ENCODE measurements around the gene RIPK4. TPM values are rescaled to one million over a fixed set of nuclear protein-coding genes. Genes with fewer than 3 reads are reported as not detected.

RIPK4 gene
- total RNA-seq, 1 donor from 2014 or later = 13.7 TPM

DNA sequence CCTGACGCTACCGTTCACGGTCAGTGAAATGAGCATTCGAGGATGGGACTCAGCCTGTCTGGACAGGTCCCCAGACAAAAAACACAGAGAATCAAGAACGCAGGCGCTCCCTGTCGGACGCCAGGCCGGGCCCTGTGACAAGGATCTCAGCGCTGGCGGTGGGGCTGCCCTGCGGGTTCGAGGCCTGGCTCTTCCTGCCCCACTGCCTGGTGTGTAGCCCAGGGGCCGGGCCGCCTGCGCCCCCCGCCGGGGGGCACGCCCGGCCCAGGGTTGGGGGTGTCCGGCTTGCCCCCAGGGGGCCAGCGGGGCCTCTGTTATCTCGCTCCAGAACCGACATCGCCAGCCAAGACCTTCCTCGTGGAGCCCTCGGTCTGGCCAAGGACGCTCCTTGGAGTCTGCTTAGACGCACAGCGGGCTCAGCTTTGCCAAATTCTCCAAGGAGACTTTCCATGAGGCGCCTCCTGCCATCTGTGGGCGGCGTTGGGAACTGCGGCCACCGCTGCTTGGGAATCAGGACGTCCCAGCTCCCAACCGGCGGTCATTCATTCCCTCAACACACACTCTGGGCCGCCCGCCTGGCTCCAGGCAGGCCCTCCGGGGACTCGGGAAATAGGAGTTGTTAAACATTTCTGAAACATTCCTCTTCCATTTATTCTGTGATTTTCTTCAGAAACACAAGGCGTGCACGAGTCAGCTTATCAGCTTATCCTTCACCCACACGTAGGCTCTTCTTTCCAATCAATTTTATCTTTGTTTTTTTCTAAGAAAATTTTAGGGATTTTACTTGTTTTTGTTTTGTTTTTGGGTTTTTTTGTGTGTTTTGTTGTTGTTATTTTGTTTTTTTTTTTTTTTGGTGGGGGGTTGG is 11.3 kb upstream of the RIPK4 start:
- H3K4me1 Mint-ChIP-seq (ENCODE audit: unreplicated experiment) = peaks cover 24% of the 10 kb centered on the region
- peak; percentile 89 for DNase-seq (ENCODE audit: extremely low spot score, unreplicated experiment)
- H3K9me3 Mint-ChIP-seq = peaks cover under 1% of the 10 kb centered on the region
- H3K36me3 Mint-ChIP-seq = no peaks in the 10 kb centered on the region
- H3K27ac Mint-ChIP-seq = peak overlapping the region; percentile 69
- TF ChIP-seq, protein P1, sequence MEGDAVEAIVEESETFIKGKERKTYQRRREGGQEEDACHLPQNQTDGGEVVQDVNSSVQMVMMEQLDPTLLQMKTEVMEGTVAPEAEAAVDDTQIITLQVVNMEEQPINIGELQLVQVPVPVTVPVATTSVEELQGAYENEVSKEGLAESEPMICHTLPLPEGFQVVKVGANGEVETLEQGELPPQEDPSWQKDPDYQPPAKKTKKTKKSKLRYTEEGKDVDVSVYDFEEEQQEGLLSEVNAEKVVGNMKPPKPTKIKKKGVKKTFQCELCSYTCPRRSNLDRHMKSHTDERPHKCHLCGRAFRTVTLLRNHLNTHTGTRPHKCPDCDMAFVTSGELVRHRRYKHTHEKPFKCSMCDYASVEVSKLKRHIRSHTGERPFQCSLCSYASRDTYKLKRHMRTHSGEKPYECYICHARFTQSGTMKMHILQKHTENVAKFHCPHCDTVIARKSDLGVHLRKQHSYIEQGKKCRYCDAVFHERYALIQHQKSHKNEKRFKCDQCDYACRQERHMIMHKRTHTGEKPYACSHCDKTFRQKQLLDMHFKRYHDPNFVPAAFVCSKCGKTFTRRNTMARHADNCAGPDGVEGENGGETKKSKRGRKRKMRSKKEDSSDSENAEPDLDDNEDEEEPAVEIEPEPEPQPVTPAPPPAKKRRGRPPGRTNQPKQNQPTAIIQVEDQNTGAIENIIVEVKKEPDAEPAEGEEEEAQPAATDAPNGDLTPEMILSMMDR (conservative IDR thresholded peaks at IDR 0.05) = peak; percentile 94
- peaks cover 22% of the 10 kb centered on the region for H3K27me3 Mint-ChIP-seq
- H3K4me3 Mint-ChIP-seq = peak overlapping the region; percentile 71

DNA sequence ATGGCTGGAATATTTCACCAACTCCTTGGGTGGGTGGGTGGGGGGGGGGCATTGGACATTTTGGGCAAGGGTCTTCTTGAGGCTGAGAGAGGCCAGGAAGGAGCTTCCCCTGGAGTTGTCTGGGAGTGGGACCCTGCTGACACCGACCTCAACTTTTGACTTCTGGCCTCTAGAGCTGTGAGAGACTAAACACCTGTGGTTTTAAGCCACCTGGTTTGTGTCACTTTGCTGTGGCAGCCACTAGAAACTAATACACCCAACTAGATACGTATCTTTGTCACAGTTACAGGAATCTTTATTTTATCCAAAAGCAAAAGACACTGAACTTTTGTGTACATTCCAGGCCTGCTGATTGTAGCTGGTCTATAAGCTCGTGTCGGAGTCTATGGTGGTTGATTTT is 9.9 kb upstream of the RIPK4 start:
- Mint-ChIP-seq H3K4me1 (ENCODE audit: unreplicated experiment) (peaks cover 29% of the 10 kb centered on the region), H3K36me3 (no peaks in the 10 kb centered on the region), H3K9me3 (no peaks in the 10 kb centered on the region), H3K27me3 (peaks cover 35% of the 10 kb centered on the region), H3K4me3 (no peak overlapping the region), H3K27ac (no peak overlapping the region)
- TF ChIP-seq, protein P1 (conservative IDR thresholded peaks at IDR 0.05) = no peak
- no peak for DNase-seq (ENCODE audit: extremely low spot score, unreplicated experiment)

DNA sequence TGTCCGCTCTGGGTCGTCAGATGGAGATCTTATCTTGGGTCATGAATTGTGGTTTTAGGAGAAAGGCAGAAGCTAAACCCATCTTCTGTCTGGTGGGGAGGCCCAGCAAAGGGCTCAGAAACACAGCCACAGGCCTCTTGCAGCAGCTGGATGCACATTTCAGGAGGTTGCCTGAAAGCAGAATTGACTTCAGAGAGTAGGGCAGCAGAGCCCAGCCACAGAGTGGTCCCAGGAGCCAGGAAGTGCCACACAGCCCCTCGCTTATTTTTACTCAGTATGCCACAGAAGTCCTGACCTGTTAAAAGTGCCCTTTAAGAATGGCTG is 8.3 kb upstream of the RIPK4 start:
- Mint-ChIP-seq H3K27ac (no peak overlapping the region), H3K4me1 (ENCODE audit: unreplicated experiment) (peaks cover 29% of the 10 kb centered on the region), H3K36me3 (no peaks in the 10 kb centered on the region), H3K4me3 (no peak overlapping the region), H3K9me3 (no peaks in the 10 kb centered on the region), H3K27me3 (peaks cover 47% of the 10 kb centered on the region)
- TF ChIP-seq, protein P1 (conservative IDR thresholded peaks at IDR 0.05) = no peak
- DNase-seq (ENCODE audit: extremely low spot score, unreplicated experiment) = no peak

DNA sequence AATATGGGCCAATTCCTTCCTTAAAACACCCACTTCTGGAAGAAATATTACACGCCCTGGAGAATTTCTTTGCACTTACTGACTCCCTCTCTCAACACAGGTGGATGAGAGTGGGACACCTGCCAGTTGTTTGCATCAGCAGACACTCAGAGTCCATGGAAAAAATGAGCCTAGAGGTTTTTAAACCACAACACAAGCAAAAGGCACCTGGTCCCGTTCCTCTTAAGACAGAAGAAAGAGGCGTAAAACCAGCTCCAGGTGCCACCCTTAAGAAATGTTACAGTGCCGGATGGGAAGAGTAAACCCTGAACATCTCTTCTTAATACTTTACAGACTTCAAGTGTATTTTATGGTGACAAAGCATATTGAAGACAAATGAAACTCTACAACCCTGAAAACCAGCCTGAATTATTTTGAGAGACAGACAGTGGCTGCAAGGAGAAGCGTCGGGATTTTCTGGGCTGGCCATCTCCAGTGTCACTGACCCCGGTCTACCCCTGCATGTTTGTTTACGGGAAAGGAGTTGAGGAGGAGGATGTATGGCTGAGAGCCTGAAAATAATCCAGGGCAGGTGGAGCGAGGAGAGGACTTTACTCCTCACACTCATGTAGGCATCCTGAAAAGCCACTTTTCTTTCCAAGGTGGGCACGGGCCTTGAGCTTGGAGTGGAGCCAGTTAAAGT is 7.8 kb upstream of the RIPK4 start:
- H3K36me3 Mint-ChIP-seq = no peaks in the 10 kb centered on the region
- H3K4me3 Mint-ChIP-seq = no peak overlapping the region
- H3K27ac Mint-ChIP-seq = no peak overlapping the region
- H3K27me3 Mint-ChIP-seq = peaks cover 51% of the 10 kb centered on the region
- TF ChIP-seq, protein P1 (conservative IDR thresholded peaks at IDR 0.05) = no peak
- no peak for DNase-seq (ENCODE audit: extremely low spot score, unreplicated experiment)
- no peaks in the 10 kb centered on the region for H3K9me3 Mint-ChIP-seq
- H3K4me1 Mint-ChIP-seq (ENCODE audit: unreplicated experiment) = peaks cover 28% of the 10 kb centered on the region

DNA sequence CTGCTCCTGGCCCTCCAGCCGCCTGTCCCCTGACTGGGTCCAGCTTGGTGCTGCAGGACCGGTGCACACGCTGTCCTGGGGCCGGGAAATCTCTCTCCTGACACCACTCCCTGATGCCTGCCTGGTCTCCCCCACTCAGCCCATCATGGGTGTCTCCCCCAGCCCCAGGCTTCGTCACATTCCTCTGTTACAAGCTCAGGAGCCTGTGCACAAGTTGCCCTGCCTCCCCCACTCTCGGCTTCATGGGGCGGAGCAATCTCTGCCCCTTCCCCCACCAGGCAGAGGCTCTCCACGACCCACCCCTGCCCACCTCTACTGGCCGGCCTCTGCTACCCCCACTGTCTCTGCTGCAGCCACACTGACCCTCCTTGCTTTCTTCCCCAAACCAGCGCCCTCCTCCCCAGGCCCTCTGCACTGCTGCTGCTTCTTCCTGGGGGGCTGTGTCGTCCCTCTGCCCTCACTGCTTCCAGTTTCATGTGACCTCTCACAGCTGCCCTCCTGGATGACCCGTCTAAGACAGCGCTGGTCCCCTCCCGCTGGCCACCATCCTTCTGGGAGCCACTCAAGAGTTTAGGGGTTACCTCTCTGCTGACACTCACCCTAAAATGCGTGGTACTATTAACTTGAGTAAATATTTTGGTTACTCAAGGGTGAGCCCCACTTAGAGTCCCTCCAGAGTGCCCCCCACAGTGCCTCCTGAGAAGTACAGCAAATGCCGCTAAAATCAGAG is 5.7 kb upstream of the RIPK4 start:
- Mint-ChIP-seq H3K27ac (peak overlapping the region; percentile 31), H3K4me1 (ENCODE audit: unreplicated experiment) (peaks cover 33% of the 10 kb centered on the region), H3K36me3 (no peaks in the 10 kb centered on the region), H3K9me3 (no peaks in the 10 kb centered on the region), H3K27me3 (peaks cover 68% of the 10 kb centered on the region), H3K4me3 (no peak overlapping the region)
- TF ChIP-seq, protein P1 (conservative IDR thresholded peaks at IDR 0.05) = no peak
- DNase-seq (ENCODE audit: extremely low spot score, unreplicated experiment) = no peak

All from type B pancreatic cell (in vitro differentiated cells).